ENCODE results near the gene CAPNS1.
"Not testable (repeated sequence)": the region's sequence is repeated elsewhere in the genome, so short reads cannot be mapped to it uniquely, and the experiment has no call there.

Gene CAPNS1

GRCh38 chr19:36113894-36114720 is 25.8 kb upstream of the CAPNS1 start:
- in situ Hi-C loops (cut with MboI; ENCODE audit: low sequenced_read_pairs), result no loop called here

DNA sequence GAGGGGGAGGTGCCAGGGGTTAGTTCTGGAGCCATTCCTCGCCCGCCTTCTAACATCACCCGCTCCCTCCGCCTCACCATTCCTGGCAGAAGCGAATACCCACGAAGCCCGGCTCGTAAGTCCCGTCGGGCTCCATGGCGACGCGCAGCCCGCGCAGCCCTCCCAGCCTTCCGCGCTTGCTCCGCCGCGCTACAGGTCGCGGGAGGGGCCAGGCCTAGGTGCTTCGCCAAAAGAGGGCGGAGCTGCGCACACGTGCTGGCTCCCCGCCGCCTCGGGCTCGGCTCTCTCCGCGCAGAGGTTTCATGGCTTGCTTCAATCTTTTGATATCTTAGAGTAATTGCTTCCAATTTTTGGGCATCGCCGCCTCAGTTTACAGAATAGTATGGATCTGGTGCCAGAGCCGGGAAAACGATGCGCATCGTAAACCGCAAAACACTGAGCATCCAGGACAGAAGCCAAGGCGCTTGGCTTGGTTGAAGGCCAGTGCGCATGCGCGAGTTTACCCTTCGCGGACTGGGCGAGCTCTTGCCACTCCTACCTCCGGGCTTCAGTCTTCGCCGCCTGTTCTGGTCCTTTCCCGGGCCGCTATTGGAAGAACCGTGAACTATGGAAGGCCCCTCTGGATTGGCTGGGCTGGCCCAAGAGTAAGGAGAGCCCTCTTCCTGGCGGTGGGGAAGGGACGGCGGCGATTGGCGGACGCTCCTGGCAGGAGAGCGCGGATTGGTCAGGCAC is 25.0 kb upstream of the CAPNS1 start, which contains the start of gene POLR2I:
Gene POLR2I, minus strand, starts transcription at position 155 of the 732 bp plus-strand sequence. Its CDS starts 19 bp downstream, at position 136.
- in situ Hi-C loops (cut with MboI; ENCODE audit: low sequenced_read_pairs), result no loop called here

- in situ Hi-C loops (cut with MboI; ENCODE audit: low sequenced_read_pairs), result no loop called here
These were observed 24.2 kb upstream of the CAPNS1 start, which contains the start of gene TBCB for GRCh38 chr19:36115453-36116343. TBCB (plus strand) TSS chr19:36115468; CDS start chr19:36115561, 93 bp downstream.

DNA sequence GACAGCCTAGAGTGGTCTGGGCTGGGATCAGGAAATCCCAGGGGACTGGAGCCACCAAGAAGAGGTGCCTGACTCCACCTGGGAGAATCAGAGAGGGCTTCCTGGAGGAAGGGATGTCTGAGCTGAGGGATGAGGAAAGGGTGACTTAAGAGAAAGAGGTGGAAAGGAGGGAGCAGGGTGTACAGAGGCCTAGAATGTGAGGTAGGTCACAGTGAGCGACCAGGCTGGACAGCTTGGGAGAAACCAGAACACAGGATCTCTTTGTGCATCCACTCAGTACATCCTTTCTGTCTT is 23.6 kb upstream of the CAPNS1 start:
- in situ Hi-C loops (cut with MboI; ENCODE audit: low sequenced_read_pairs), result no loop called here

DNA sequence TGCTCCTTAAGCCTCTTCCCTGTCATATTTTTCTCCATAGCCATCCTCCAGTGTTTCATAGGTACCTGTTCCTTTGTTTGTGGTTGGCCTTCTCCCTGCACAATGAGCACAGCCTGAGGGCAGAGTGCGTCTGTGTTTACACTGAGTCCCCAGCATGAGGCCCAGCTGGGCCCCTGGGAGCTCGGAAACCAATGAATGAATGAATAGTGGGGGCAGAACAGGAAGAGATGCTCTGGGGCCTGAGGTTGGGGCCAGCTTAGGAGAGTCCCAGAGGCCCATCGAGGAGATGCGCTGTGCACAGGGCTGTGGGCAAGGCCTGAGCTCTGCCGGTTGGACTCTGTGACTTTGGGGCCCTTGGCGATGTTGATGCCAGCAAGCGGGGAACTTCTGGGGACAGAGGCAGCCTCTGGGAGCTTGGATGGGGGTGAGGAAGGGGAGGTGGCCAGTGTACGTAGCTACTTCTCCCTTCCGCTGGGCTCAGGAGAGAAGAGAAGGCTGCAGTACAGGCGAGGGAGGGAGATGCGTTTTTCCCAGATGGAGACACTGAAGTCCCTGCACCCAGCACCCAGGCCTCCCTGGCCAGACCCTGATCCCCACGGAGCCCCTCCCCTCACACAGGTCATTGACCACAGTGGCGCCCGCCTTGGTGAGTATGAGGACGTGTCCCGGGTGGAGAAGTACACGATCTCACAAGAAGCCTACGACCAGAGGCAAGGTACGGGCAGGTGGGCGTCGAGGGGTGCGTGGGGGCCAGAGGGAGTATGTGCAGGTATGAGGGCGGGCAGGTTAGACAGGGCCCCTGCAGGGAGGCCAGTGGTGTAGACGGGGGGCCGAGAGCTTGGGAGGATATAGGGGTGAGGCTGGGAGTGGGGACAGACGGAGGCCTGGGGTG is 19.5 kb upstream of the CAPNS1 start:
- in situ Hi-C loops (cut with MboI; ENCODE audit: low sequenced_read_pairs), result no loop called here

GRCh38 chr19:36120984-36121358 is 18.9 kb upstream of the CAPNS1 start:
- in situ Hi-C loops (cut with MboI; ENCODE audit: low sequenced_read_pairs), result no loop called here

DNA sequence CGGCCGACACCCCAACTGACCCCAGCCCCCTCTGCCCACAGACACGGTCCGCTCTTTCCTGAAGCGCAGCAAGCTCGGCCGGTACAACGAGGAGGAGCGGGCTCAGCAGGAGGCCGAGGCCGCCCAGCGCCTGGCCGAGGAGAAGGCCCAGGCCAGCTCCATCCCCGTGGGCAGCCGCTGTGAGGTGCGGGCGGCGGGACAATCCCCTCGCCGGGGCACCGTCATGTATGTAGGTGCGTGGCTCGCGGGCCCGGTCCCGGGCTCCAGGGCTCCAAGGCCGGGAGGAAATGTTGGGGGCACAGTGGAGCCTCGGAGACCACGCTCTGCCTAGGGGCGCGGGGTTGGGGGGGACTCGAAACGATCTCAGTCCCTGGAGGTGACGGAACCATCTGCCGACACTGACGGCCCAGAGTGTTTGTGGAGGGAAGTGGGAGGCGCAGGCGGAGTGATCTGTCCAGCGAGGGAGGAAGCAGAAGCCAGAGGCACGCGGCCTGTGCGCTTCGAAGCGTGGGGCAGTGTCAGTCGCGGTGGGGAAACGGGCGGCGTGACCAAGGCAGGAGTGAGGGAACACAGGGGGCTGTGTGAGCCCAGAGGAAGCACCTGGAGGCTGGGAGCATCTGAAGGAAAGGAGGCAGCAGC is 18.3 kb upstream of the CAPNS1 start:
- in situ Hi-C loops (cut with MboI; ENCODE audit: low sequenced_read_pairs), result no loop called here

GRCh38 chr19:36125557-36125956 is 14.3 kb upstream of the CAPNS1 start:
- in situ Hi-C loops (cut with MboI; ENCODE audit: low sequenced_read_pairs), result loop anchor here (5.0 kb wide), 1 partner anchor 47 kb away; no protein-coding TSS in a partner anchor

DNA sequence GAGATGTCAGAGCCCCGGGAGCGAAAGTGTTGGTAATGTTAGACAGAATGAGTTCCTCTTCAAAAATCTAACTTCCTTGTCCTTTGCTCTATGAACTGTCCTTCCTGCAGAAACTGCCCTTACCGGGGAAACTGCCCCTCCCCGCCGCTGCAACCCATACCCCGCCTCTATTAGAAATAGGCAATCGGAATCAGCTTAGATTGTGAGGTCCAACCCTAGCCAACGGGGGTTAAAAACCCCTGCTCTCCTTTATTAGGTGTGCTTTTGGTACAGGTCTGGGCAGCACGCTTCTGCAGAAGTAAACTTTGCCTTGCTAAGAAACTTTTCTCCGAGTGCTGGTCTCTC is 11.5 kb upstream of the CAPNS1 start:
- in situ Hi-C loops (cut with MboI; ENCODE audit: low sequenced_read_pairs), result loop anchor here (5.0 kb wide), 1 partner anchor 44 kb away; no protein-coding TSS in a partner anchor

DNA sequence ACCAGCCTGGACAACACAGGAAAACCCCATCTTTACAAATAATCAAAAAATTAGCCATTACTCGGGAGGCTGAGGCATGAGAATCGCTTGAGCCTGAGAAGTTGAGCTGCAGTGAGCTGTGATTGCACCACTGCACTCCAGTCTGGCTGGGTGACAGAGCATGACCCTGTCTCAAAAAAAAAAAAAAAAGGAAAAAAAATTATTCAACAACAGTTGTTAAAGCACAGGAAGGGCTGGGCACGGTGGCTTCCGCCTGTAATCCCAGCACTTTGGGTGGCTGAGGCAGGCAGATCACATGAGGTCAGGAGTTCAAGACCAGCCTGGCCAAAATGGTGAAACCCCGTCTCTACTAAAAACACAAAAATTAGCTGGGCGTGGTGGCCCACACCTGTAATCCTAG is 8.6 kb upstream of the CAPNS1 start:
- in situ Hi-C loops (cut with MboI; ENCODE audit: low sequenced_read_pairs), result not testable (repeated sequence)

DNA sequence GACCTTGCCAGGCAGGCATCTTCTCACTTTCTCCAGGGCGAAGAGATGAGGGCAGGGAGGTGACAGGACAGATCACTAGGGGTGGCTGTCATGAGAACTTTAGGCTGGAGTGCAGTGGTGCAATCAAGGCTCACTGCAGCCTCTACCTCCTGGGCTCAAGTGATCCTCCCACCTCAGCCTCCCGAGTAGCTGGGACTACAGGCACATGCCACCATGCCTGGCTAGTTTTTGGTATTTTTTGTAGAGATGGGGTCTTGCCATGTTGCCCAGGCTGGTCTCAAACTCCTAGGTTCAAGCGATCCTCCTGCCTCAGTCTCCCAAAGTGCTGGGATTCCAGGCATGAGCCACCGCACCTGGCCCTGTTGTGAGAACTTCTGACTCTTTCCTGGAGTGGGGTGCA is 5.0 kb upstream of the CAPNS1 start:
- in situ Hi-C loops (cut with MboI; ENCODE audit: low sequenced_read_pairs), result not testable (repeated sequence)

DNA sequence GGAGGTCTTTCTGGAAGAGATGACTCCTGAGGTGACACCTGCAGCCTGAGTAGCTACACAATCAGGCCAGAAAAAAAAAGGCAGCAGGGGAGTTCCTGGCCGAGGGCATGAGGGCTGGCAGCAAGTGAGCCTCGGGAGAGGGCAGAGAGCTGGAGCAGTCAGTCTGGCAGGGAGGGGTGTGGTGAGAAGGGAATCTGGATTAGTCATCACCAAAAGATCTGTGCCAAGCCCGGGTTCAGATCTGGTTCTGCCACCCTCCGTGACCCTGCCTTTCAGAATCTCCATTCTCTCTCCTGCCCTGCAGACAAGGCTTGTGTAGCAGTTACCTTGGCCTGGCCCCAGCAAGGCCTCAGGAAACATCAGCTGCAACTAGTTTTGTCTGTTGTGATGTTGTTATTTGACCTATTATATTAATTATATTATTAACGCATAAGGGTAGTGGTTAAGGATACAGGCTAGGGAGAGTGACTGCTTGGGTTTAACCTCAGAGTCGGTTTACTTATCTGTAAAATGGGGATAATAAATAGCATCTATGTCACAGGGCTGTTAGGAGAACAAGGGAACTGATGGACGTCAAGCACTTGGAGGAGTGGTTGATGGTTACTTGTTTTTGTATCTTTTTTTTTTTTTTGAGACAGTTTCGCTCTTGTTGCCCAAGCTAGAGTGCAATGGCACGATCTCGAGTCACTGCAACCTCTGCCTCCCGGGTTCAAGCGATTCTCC is 2.7 kb upstream of the CAPNS1 start:
- in situ Hi-C loops (cut with MboI; ENCODE audit: low sequenced_read_pairs), result no loop called here

- in situ Hi-C loops (cut with MboI; ENCODE audit: low sequenced_read_pairs), result no loop called here
These were observed 770 bp upstream of the CAPNS1 start for GRCh38 chr19:36139120-36139472.

- in situ Hi-C loops (cut with MboI; ENCODE audit: low sequenced_read_pairs), result no loop called here
These were observed 605 bp downstream of the CAPNS1 start for GRCh38 chr19:36140304-36141038.

GRCh38 chr19:36141039-36141927 is 1.4 kb downstream of the CAPNS1 start:
- in situ Hi-C loops (cut with MboI; ENCODE audit: low sequenced_read_pairs), result no loop called here

DNA sequence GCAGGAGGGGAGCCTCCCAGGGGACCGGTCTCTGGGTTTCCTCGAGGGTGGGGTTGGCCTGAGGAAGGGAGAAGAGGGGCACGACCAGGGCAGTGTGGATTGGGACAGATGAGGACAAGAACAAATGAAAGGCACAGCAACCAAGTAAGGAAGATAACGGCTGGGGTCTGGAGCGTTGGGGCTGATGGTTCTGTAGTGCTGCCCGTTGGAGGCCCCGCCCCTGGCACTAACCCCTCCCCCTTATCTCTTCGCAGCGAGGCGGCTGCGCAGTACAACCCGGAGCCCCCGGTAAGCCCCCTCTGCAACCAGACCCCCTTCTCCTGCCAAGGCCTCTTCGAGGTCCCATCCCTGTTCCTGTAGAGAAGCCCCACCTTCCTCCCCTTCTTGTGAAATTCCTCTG is 2.2 kb downstream of the CAPNS1 start:
- in situ Hi-C loops (cut with MboI; ENCODE audit: low sequenced_read_pairs), result no loop called here

DNA sequence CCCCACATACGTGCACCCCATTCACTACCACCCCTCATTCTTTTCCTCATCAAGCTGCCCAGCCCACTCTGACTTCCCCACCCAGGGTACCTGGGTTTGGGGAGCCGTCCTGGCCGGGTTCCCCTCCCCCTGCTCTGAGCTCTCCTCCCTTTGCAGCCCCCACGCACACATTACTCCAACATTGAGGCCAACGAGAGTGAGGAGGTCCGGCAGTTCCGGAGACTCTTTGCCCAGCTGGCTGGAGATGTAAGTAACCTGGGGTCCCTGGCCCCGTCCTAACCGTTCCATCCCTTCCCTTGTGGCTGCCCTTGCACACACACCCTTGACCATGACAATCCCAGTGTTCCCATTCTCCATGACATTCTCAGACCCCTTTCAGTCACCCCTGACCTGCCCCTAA is 2.6 kb downstream of the CAPNS1 start:
- in situ Hi-C loops (cut with MboI; ENCODE audit: low sequenced_read_pairs), result no loop called here

- in situ Hi-C loops (cut with MboI; ENCODE audit: low sequenced_read_pairs), result no loop called here
These were observed 4.8 kb downstream of the CAPNS1 start for GRCh38 chr19:36144624-36145023.

All from HL-60/S4 (cell line).